GM12878 (cell line): ENCODE data around the gene PRR7. TPM values are rescaled to one million over a fixed set of nuclear protein-coding genes. Genes with fewer than 3 reads are reported as not detected.
A peak's percentile ranks its signal among the peaks of the same experiment; 100 is the strongest.

Source experiments
- CHD2 ChIP-seq: IDR thresholded peaks from 2 replicates; pipeline ENCODE4 v1.6.1; 2011; ENCODE audit warnings: low read depth, low read length, improper control_type of control experiment, borderline replicate concordance
- ETV6 ChIP-seq, 2 experiments: fragments of 450-650 bp in 1 of 2; IDR thresholded peaks in 1 of 2; conservative IDR thresholded peaks in 1 of 2; 2 replicates each; pipeline ENCODE4 v1.6.1; 2014; ENCODE audit warnings: antibody characterized with exemption in 1 of 2, borderline replicate concordance in 1 of 2, low read depth in 1 of 2, mild to moderate bottlenecking in 1 of 2, moderate library complexity in 1 of 2
- EZH2 ChIP-seq: IDR thresholded peaks from 2 replicates; pipeline ENCODE4 v1.6.1; 2012; ENCODE audit warnings: low read depth, mild to moderate bottlenecking, control low read depth, inconsistent platforms, low read length, borderline replicate concordance; ENCODE audit not compliant: control insufficient read depth
- GATAD2B ChIP-seq: fragments of 450-650 bp; conservative IDR thresholded peaks from 2 replicates; pipeline ENCODE4 v1.6.1; 2017; ENCODE audit warnings: low read depth, mild to moderate bottlenecking, moderate library complexity
- MAX ChIP-seq: IDR thresholded peaks from 2 replicates; pipeline ENCODE4 v1.6.1; 2012; ENCODE audit warnings: low read depth, low read length, improper control_type of control experiment
- MXI1 ChIP-seq: fragments of 150-350 bp; IDR thresholded peaks from 2 replicates; pipeline ENCODE4 v1.6.1; 2011; ENCODE audit warnings: low read depth, mild to moderate bottlenecking, inconsistent platforms, low read length, improper control_type of control experiment
- MYC ChIP-seq: IDR thresholded peaks from 2 replicates; pipeline ENCODE4 v1.6.1; 2011; ENCODE audit warnings: mild to moderate bottlenecking, low read length, moderate library complexity, inconsistent platforms; ENCODE audit not compliant: insufficient read depth, insufficient replicate concordance, insufficient read length, severe bottlenecking
- NFXL1 ChIP-seq: fragments of 450-650 bp; IDR thresholded peaks from 2 replicates; pipeline ENCODE4 v1.6.1; 2017; ENCODE audit warnings: antibody characterized with exemption, mild to moderate bottlenecking, borderline replicate concordance
- NR2F1 ChIP-seq: fragments of 450-650 bp; conservative IDR thresholded peaks from 2 replicates; pipeline ENCODE4 v1.6.1; 2017; ENCODE audit warnings: mild to moderate bottlenecking
- RELA ChIP-seq: fragments of 450-650 bp; IDR thresholded peaks from 2 replicates; pipeline ENCODE4 v1.8.0; 2014; ENCODE audit warnings: borderline replicate concordance; ENCODE audit not compliant: partially characterized antibody
- RUNX3 ChIP-seq: IDR thresholded peaks from 2 replicates; pipeline ENCODE4 v1.6.1; 2012; ENCODE audit warnings: low read length, inconsistent platforms
- YY1 ChIP-seq: IDR thresholded peaks from 2 replicates; pipeline ENCODE4 v1.6.1; 2011; ENCODE audit warnings: low read depth, mild to moderate bottlenecking, low read length
- polyA plus RNA-seq, 11 experiments: library from polyadenylated mRNA; depleted of rRNA in 4 of 11; unstranded in 6 of 11; stranded (reverse) in 5 of 11; fragments of >200 nt; fragmentation: Nextera tagmentation in 4 of 11; fragmentation: Illumina TruSeq in 1 of 11; extraction: Ambion mirVana in 4 of 11; extraction: Trizol in 1 of 11; gene quantifications; 1 replicate in 1 of 11; 2 replicates in 10 of 11; pipeline versions ENCODE4 v1.2.1 to v1.2.3, GENCODE V29; 2011 to 2016; ENCODE audit warnings: inconsistent platforms in 2 of 11, missing spikeins in 2 of 11, low read depth in 1 of 11
- total RNA-seq, 4 experiments: library from RNA; depleted of rRNA in 3 of 4; stranded (reverse); fragments of >200 nt in 3 of 4; fragmentation: Illumina TruSeq in 1 of 4; extraction: Trizol in 1 of 4; gene quantifications; 2 replicates each; pipeline versions ENCODE4 v1.2.1 to v1.2.3, GENCODE V29; 2013 to 2021
- TF ChIP-seq, protein P1 (sequence below): IDR thresholded peaks from 2 replicates; pipeline ENCODE4 v1.6.1; 2012; ENCODE audit warnings: mild to moderate bottlenecking, low read depth, low read length
- TF ChIP-seq, protein P2 (sequence below): fragments of 450-650 bp; IDR thresholded peaks from 2 replicates; pipeline ENCODE4 v1.6.1; 2017; ENCODE audit warnings: mild to moderate bottlenecking, moderate library complexity
- TF ChIP-seq, protein P3 (sequence below): fragments of 450-650 bp; IDR thresholded peaks from 2 replicates; pipeline ENCODE4 v1.6.1; 2017; ENCODE audit warnings: mild to moderate bottlenecking, moderate library complexity

PRR7 gene
- total and polyA plus RNA-seq, 10 of the 15 experiments (the other 5 are each of a cell fraction or from before 2014, with no cell fraction given), result 0.09 to 18.8 (median 4.6) TPM; not detected in 2

DNA sequence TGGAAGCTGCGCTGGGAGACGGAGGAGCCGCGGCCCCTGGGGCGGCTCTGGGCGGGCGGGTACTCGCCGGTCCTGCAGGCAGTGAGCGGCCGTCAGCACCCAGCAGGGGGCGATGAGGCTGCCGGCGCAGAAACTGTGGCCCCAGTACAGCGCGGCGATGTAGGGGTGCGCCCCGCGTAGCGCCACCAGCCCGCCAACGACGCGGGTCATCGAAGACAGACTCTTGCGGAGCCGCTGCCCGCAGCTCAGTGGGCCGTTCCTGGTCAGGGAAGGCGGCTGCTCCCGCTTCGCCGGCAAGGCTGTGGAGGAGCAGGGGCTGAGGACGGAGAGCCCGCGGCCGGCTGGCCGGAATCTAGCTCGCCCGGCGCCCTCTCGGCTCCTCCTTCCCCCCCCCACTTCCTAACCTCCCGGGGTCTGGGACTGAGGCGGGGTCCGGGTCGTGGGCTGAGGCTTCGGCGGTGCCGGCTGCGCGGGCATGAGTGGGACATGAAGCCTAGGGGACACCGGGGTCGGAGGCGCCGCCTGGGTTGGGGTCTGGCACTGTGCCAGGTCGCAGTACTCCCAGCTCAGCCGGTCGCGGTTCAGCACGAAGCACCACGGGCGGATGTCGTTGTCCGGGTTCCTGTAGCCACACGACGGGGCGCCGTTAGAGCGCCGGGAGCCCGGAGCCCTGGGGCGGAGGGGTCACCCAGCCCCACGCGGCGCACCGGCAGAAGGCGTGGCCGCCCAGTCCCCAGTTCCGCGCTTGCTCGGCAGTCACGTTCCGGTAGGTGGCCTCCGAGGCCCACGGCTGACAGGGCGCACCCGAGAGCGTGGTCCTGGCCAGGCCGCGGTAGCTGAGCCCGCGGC is 42.6 kb upstream of the PRR7 start (continued):
- peak; percentile 83; the same call in 1 of the 2 replicates for TF ChIP-seq NR2F1
- peak; percentile 51 for TF ChIP-seq RELA
- TF ChIP-seq MYC, result peak; percentile 42
- TF ChIP-seq MAX, result peak; percentile 87
- TF ChIP-seq, protein P1, sequence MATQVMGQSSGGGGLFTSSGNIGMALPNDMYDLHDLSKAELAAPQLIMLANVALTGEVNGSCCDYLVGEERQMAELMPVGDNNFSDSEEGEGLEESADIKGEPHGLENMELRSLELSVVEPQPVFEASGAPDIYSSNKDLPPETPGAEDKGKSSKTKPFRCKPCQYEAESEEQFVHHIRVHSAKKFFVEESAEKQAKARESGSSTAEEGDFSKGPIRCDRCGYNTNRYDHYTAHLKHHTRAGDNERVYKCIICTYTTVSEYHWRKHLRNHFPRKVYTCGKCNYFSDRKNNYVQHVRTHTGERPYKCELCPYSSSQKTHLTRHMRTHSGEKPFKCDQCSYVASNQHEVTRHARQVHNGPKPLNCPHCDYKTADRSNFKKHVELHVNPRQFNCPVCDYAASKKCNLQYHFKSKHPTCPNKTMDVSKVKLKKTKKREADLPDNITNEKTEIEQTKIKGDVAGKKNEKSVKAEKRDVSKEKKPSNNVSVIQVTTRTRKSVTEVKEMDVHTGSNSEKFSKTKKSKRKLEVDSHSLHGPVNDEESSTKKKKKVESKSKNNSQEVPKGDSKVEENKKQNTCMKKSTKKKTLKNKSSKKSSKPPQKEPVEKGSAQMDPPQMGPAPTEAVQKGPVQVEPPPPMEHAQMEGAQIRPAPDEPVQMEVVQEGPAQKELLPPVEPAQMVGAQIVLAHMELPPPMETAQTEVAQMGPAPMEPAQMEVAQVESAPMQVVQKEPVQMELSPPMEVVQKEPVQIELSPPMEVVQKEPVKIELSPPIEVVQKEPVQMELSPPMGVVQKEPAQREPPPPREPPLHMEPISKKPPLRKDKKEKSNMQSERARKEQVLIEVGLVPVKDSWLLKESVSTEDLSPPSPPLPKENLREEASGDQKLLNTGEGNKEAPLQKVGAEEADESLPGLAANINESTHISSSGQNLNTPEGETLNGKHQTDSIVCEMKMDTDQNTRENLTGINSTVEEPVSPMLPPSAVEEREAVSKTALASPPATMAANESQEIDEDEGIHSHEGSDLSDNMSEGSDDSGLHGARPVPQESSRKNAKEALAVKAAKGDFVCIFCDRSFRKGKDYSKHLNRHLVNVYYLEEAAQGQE, result no peak
- peak; percentile 85; the same call in 1 of the 2 replicates for TF ChIP-seq NFXL1
- peak; percentile 92 for TF ChIP-seq YY1
- TF ChIP-seq MXI1, result peak; percentile 88; the same call in 1 of the 2 replicates
- peak; percentile 8; the same call in 1 of the 2 replicates for TF ChIP-seq RUNX3
- TF ChIP-seq, protein P2, sequence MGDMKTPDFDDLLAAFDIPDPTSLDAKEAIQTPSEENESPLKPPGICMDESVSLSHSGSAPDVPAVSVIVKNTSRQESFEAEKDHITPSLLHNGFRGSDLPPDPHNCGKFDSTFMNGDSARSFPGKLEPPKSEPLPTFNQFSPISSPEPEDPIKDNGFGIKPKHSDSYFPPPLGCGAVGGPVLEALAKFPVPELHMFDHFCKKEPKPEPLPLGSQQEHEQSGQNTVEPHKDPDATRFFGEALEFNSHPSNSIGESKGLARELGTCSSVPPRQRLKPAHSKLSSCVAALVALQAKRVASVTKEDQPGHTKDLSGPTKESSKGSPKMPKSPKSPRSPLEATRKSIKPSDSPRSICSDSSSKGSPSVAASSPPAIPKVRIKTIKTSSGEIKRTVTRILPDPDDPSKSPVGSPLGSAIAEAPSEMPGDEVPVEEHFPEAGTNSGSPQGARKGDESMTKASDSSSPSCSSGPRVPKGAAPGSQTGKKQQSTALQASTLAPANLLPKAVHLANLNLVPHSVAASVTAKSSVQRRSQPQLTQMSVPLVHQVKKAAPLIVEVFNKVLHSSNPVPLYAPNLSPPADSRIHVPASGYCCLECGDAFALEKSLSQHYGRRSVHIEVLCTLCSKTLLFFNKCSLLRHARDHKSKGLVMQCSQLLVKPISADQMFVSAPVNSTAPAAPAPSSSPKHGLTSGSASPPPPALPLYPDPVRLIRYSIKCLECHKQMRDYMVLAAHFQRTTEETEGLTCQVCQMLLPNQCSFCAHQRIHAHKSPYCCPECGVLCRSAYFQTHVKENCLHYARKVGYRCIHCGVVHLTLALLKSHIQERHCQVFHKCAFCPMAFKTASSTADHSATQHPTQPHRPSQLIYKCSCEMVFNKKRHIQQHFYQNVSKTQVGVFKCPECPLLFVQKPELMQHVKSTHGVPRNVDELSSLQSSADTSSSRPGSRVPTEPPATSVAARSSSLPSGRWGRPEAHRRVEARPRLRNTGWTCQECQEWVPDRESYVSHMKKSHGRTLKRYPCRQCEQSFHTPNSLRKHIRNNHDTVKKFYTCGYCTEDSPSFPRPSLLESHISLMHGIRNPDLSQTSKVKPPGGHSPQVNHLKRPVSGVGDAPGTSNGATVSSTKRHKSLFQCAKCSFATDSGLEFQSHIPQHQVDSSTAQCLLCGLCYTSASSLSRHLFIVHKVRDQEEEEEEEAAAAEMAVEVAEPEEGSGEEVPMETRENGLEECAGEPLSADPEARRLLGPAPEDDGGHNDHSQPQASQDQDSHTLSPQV, result peak; percentile 64; the same call in 1 of the 2 replicates
- peak; percentile 78 for TF ChIP-seq GATAD2B
- TF ChIP-seq CHD2, result peak; percentile 39; the same call in 1 of the 2 replicates
- no peak for TF ChIP-seq EZH2
- TF ChIP-seq, protein P3, sequence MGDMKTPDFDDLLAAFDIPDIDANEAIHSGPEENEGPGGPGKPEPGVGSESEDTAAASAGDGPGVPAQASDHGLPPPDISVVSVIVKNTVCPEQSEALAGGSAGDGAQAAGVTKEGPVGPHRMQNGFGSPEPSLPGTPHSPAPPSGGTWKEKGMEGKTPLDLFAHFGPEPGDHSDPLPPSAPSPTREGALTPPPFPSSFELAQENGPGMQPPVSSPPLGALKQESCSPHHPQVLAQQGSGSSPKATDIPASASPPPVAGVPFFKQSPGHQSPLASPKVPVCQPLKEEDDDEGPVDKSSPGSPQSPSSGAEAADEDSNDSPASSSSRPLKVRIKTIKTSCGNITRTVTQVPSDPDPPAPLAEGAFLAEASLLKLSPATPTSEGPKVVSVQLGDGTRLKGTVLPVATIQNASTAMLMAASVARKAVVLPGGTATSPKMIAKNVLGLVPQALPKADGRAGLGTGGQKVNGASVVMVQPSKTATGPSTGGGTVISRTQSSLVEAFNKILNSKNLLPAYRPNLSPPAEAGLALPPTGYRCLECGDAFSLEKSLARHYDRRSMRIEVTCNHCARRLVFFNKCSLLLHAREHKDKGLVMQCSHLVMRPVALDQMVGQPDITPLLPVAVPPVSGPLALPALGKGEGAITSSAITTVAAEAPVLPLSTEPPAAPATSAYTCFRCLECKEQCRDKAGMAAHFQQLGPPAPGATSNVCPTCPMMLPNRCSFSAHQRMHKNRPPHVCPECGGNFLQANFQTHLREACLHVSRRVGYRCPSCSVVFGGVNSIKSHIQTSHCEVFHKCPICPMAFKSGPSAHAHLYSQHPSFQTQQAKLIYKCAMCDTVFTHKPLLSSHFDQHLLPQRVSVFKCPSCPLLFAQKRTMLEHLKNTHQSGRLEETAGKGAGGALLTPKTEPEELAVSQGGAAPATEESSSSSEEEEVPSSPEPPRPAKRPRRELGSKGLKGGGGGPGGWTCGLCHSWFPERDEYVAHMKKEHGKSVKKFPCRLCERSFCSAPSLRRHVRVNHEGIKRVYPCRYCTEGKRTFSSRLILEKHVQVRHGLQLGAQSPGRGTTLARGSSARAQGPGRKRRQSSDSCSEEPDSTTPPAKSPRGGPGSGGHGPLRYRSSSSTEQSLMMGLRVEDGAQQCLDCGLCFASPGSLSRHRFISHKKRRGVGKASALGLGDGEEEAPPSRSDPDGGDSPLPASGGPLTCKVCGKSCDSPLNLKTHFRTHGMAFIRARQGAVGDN, result peak; percentile 64
- 0 out of 4 replicates have a peak, but pooled peaks of 1 of the 2 experiments have one; percentile 8 for TF ChIP-seq ETV6 (conservative IDR thresholded peaks at IDR 0.05 in 1 of 2, IDR thresholded peaks at IDR 0.05 in 1 of 2; ENCODE audit: borderline replicate concordance in 1 of 2, low read depth in 1 of 2)
